DMS79 (cell line): Measurements from ENCODE around the gene ZNRF3.
"Not testable (repeated sequence)": the region's sequence is repeated elsewhere in the genome, so short reads cannot be mapped to it uniquely, and the experiment has no call there.

Source experiments
- DNase-seq: peaks from one replicate; lab custom pipeline; 2025; lab: John Stamatoyannopoulos, UW

Gene ZNRF3

DNA sequence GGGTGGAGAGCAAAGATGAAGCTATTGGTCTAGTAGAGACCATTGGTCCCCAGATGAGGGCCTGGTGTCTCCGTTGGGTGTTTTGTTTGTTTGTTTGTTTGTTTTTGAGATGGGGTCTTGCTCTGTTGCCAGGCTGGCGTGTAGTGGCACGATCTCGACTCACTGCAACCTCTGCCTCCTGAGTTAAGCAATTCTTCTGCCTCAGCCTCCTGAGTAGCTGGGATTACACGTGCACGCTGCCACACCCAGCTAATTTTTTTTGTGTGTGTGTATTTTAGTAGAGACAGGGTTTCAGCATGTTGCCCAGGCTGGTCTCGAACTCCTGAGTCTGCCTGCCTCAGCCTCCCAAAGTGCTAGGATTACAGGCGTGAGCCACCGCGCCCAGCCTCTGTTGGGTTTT is 25.4 kb downstream of the ZNRF3 start:
- not testable (repeated sequence) for DNase-seq

DNA sequence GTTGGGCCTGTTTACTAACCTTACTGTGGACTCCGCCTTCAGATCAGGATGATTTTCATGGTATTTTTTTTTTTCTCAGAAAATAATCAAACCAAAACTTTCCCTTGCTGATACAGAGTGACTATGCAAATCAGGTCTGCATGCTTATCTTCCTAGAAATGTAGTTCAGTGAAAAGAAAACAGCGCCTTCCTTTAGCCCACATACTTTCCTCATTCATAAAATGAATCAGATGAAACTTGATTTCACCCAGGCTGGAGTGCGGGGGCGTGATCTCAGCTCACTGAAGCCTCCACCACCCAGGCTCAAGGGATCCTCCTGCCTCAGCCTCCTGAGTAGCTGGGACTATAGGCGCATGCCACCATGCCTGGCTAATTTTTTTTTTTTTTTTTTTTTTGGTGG is 26.0 kb downstream of the ZNRF3 start:
- DNase-seq = no peak

DNA sequence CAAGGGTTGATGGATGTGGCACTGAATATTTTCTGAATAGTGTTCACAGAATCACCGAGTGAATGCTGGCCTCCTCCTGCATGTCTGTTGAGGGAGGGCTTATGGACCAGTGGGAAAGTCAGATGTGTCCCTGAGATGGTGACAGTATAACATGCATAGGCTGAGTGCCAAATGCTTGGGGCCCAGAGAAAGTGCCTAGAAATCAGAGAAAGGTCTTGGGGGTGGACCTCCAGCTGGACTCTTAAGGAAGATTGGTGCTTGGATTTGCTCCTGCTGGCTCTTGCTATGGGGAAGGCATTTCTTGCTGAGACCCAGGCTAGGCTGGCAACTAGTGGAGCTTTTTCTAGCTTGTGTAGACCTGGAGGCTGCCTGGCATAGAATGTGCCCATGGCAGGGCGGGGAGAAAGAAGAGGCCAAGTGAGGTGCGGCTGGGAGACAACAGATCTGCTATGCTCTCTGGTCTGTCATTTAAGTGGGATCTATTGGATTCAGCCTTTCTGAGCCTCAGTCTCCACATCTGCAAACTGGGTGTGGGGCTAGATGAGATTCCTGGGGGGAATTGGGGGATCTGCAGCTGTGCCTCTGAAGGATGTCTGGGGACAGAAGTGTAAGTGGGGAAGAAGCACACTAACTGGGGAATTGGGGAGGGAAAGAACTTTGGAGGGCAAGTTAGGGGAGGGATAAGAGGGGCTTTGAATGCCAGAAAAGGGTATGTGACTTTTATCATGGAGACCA is 27.4 kb downstream of the ZNRF3 start:
- DNase-seq = no peak

DNA sequence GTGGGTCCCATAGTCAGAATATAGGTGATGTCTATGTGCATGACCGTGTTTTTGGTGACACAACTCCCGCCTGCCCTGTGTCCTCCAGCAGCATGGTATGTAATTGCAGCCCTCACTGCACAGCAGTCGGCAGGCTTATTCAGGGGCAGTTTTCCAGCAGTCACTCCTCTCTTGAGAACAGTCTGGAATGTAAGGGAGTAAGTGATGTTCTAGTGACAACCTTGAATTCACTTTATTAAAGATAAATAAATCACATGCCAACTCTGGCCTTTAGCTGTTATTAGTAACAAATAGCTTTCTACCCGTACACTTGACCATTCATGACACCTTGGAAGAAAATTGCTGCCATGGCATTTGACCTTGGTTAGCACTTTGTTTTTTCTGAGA is 27.9 kb downstream of the ZNRF3 start:
- DNase-seq = no peak

DNA sequence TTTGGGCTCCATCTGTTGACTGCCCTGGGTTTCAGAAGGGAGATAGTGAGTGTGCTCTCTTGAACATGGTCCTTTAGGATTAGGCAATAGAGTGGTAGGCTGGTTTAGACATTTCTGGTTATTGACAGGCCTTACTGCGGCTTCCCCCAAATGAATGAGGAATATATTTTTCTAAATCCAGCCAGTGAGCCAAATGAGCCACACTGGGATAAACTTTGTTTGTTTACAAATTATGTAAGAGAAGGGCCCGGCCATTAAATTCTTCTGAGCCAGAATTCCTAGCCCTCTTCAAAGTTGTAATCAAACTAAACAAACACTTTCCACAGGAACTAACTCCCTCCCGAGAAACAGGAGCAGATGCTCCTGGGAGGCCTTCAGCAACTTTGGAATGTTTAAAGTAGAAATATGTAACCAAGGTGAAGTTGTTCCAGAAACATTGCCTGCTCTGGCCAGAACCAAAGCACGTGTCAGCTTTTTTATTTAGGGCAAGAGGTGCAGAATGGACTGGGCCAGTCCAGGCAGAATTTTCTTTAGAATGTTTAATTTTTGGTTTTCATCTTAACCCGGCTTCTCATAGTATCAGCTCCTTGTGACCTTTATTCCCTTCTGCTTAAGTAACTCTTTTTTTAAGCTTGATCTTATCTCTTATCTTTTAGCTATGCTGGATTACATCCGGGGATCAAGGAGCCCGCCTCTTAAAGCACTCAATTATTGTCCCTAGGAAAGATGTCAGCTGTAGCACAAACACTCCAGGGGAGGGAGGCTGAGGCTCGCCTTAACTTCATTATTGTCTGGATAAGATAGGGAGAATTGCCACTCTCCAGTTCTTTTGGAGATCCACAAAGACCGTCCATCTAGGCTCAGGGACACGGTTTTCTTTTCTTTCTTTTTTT is 28.7 kb downstream of the ZNRF3 start:
- DNase-seq = no peak

DNA sequence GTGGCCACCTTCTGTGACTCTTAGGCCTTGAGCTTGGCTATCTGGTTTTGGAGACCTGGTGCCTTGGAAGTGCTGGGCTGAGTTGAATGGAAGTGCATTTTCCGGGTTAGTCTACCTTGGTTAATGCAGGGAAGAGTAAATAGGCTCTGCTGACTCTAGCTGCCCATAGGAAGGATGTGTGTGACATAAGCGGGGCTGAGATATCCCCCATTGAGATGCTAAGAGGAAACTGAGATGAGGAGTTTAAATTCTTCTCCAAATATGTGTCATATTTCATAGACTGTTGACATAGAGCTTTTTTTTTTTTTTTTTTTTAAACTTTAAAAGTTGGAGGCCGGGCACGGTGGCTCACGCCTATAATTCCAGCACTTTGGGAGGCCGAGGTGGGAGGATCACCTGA is 30.8 kb downstream of the ZNRF3 start:
- no peak for DNase-seq

DNA sequence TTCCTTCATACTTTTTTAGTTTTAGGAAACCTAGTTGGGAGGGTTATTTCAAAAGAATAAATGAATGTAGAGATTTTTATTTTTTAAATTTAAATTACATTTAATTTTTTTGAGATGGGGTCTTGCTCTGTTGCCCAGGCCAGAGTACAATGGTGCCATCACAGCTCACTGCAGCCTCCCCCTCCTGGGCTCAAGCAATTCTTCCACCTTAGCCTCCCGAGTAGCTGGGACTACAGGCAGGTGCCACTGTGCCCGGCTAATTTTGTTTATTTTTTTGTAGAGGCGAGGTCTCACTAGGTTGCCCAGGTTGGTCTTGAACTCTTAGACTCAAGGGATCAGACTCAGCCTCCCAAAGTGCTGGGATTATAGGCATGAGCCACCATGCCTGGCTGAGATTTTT is 32.6 kb downstream of the ZNRF3 start:
- no peak for DNase-seq

DNA sequence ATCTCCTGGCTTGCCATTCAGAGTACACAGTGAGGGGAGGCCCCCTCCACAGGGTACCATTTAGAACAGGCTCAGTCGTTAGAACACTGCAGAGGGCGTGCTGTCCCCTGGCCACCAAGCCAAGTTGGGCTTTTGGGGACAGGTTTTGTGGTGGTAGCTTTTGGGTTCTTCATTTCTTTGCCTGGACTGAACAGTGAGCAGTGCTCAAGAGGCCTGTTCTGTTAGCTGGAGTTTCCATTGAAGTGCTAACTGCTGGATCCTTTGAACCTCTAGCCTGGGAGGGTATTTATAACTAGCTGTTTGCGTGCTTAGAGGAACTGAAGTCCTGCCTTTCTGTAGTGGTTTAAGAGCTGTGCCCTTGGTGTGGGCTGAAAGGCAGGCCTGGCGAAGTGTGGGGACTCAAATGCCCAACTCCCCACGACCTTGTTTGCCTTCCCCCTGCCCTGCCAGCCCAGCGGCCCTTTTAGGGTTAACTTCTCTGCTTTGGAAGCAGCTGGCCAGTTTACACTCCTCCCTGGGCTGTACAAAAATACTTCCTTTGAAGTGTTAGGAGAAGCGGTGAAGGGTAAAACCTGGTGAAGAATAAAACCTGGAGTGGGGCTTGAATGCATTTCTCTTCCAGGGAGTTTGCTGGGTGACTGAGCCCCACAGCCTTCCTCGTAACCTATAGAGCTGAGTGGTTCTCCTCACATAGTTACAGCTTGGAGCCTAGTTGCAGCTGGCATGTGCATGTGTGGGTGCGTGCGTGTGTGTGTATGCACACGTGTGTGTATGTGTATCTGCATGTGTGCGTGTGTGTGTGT is 34.6 kb downstream of the ZNRF3 start:
- peak; percentile 73 for DNase-seq

DNA sequence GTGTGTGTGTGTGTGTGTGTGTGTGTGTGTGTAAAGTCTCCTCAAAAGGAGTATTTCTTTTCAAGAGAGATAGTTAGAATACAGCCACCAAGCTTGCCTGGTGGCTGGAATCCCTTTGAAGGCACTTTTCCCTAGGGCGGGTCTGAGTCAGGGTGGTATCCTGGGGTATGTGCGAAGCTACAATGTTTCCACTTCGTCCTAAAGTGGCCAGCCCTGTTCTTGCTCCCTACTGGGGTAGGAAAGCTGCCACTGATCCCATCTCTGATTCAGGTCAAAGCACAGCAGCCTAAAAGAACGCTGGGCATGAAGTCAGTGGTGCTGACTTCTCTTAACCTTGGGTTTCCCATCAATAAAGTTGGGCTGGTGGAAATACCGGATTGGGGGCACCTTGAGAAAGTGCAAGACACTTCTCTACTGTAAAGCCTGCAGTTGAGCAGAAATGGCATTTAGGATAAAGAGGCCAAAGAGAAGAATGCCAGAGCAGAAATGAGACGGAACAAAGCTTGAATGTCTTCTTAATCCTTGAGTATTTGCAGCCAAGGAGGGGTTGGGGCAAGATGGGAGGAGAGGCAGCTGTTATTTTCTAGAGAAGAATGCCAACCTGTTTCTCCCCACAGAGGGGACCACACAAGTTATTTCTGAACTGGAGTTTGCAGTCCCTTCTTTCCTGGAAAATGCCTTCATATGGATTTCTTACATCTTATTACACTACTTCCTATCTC is 35.3 kb downstream of the ZNRF3 start:
- peak; percentile 8 for DNase-seq

DNA sequence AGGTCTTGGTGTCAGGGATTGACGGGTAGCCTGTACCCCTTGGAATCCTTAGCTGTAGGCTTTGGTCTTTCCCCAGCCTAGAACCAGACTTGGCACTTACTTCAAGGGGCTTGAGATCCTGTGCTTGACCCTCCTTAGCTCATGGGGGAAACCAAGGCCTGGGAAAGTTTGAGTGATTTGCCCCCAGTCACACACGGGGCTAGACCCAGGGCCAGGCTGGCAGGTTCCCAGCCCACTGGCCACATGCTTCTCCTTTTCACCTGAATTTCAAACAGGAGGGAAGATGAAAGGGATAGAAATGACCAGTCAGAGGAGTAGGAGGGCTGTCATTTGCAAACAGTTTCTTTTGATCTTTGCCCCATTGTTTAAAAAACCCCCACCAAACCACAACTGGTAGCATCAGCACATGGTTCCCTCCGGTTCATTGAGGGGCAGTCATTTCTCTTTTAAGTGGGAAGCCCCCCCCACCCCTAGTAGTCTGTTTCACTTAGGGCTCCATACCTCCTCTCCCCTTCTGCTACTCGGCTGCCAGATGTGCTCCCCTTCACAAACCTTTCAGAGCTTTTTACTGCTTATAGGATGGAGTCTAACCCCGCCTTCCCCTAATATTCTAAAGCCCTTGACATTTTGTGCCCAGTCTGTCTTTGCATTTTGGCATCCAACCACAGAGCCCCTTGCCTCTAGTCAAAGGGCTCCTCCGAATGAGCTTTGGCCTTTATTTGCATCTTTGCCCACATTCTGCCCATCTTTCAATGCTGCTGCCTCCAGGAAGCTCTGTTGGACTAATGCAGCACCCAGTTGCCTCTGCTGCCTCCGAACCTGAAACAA is 37.6 kb downstream of the ZNRF3 start:
- DNase-seq = no peak

DNA sequence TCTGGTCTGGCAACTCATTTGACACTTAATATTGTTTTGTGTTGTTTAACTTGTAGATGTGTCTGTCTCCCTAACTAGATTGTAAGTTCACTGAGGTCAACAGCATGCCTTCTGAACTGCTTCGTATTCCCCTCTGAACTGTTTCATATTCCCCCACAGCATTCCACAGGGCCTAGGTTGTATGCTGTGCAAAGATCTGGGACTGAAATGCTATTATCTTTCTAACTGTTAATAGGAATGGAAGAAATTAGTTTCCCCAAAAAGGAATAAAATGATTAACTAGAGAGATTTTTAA is 38.2 kb downstream of the ZNRF3 start:
- DNase-seq = no peak

DNA sequence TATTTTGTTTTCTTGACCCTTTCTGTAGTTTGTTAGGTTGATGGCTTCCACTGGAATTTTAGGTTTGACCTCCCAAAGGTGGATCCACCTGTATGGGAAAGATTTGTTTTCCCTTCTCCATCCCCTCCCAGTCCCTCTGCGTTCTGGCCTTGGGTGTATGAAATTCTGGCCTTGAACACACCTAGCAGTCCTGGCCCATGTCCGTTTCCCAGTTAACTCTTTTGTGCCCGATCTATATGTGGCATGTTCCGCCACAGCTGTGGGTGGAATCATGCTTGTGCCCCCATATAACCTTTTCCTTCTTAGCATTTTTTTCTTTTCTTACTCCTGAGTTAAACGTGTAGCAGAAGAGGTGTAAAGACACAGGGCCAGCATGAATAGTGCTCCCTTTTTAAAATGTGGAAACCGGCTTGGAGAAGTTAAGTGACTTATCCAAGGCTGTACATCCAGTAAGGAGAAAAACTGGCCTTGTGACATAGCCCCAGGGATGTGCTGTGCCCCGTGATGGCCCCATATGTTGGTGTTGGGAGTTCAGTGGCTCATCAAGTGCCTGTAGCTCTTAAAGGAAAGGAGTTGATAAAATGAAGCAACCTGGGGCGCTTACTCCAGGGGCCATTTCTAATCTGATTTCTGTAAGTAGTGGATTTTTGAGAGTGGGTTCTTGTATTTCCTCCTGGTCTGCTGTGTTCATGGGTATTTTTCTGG is 39.3 kb downstream of the ZNRF3 start:
- no peak for DNase-seq

DNA sequence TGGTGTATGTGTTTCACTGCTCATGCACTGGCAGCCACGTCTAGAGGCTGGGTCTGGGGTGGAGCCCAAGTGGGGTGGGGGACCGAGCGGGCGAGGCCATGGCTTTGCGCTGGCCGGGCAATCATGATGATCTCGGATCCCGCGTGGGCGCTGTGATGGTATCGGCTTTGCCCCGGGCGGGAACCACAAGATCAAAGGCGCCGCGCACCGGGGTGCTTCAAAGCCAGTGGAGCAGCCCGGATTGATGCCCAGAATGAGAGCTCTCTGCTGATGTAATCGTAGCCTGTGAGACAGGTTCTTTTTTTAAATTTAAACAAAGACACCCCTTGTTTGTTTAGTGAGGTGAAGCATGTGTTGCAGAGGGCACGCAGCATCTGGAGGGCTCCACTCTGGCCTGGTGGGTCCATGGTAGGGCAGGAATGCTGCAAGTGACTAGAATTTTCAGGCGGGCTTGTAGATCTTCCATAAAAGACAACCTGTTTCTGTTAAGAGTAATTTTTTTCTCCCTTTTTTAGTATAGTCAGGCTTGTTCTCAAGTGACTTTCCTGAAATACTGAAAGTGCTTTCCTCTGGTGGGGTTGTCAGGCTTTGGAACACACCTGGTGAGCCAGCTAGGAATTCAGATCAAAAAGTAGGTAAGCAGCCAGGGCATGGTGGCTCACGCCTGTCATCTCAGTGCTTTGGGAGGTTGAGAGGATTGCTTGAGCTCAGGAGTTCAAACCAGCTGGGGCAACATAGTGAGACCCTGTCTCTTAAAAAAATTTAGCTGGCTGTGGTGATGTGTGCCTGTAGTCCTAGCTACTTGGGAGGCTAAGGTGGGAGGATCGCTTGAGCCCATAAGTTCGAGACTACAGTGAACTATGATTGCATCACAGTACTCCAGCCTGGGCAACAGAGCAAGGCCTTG is 40.7 kb downstream of the ZNRF3 start:
- peak; percentile 71 for DNase-seq

DNA sequence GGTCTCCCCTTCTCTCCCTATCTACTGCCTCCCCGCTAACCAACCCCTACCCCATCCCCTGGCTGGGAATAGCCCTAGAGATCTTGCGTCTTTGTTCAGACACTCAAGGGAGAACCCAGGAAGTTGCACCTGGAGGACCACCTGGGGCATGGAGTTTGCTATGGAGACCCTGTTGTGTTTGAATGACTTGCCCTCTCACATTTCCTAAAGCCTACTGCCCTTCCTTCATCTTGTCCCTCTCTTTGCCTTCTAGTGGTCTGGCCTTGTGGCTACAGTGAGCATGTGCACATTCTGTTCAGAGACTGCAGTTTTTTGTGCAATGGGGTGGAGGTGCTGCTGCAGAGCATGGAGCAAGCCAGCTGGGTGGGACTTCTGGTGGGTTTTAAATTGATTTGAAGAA is 42.5 kb downstream of the ZNRF3 start:
- no peak for DNase-seq

DNA sequence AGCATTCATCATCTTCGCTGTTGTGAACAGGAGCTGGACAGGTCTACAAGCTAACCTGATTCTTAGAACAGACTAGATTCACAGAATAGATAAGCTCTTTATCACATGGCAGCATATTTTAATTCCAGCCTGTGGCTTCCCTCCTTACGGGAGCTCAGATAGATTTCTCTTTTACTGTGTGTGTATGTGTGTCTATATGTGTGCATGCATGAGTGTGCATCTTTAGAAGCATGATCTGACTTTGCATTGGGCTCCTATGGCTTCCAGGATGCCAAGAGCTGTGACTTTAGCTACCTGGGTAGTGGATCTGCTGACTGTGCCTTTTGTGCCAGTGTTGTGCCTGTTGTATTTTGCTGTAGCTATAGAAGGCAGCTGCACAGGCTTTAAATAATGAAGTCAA is 44.3 kb downstream of the ZNRF3 start:
- DNase-seq = no peak

DNA sequence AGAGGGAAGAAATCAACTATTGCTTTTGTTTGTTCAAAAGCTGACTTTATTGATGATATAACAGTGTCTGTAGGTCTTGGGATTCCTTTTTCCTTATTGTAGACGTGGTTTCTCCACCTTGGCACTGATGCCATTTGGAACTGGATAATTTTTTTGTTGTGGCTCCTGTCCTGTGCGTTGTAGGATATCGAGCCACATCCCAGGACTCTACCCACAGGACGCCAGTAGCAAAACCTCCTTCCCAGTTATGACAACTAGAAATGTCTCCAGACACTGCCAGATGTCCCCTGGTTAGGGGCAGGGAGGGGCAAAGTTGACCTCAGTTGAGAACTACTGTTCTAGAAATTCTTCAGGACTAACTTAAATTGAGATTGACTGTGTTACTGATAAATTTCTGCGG is 45.8 kb downstream of the ZNRF3 start:
- no peak for DNase-seq

DNA sequence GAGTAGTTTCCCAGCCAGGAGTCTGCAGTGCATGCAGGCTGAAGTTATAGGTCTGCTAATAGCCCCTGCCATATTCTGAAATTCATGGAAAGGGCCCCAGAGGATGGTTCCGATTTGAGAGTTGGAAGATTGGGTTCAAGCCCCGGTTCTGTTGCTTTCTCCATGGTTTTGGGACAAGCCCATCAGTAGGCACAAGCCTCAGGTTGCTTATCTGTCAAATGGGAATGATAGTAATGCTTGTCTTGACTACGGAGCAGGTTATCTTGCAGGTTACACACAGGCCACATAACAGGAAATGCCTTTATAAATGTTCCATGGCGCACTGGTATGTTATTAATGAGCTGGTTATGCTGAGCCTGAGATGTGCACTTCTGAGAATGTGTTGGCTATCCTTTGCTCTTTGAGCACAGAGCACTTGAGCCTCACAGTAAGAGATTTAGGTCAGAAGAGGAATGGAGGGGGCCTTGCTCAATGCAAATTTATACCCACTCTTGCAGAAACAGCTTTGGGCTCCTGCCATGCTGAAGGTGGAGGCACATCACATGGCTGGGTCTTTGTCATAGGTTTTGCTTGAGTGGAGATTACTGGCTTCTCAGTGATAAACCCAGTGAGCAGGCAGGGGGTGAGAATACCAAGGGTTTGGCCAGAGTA is 47.1 kb downstream of the ZNRF3 start:
- DNase-seq = peak; percentile 80

DNA sequence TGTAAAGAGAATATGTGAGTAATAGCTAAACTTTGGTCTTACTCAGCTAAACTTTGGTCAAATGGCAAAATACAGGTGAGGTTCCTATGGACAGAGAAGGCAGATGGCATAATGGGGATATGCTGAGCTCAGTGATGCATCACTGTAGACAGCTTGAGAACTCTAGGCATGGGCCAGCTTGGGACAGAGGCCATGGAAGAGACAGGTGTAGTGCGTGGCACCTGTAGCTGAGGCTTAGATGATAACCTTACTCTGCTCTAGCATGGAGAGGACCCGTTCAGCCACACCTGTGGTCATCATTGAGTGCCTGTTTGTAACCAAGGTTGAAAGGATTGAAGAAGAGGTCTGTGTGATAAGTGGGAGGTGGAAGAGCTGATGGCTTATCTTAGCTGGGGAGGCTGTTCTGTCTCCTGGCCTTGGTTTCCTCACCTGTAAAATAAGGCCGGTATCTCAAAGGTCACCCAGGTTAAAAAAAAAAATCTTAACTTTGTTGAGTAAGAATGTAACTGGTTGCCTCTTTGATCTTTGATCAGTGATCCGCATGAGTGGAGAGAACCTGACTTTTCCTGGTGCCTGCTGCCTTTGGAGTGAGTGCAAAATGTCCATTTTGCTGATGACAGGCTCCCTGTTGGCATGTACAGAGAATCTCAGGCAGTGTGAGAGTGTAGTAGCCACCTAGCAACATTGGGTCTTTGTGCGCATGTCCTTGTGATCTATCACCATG is 48.6 kb downstream of the ZNRF3 start:
- DNase-seq = no peak
